Measurements from ENCODE around the gene USP46. TPM values are rescaled to one million over a fixed set of nuclear protein-coding genes. Genes with fewer than 3 reads are reported as not detected.
A peak's percentile ranks its signal among the peaks of the same experiment; 100 is the strongest.

USP46 gene
- total RNA-seq, 1 donor from 2014 or later, result 51.2 TPM

DNA sequence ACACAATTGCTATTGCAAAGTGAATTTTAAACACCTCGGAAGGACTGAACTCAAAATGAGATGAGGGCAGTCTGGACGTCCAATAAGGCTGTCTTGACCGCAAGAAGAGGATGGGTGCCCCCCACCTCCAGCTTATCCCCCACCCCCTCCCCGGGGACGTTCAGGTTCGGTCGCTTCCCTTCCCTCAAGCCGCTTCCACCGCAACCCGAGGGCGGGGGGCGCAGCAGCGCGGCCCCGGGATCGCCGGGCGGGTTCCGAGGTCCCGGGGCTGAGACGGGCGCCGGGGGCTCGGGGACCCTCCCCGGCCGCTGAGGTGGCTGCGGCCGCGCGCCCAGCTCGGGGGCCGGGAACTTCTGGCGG, 480 bp downstream of the USP46 start:
- FAIRE-seq, result no peak
- Histone ChIP-seq H3K79me2 (ENCODE audit: insufficient read depth, low read length) (peaks cover 51% of the 10 kb centered on the region), H3K27ac (ENCODE audit: low read depth, low read length) (peak overlapping the region; percentile 67), H3K27me3 (ENCODE audit: insufficient read depth, low read length) (no peaks in the 10 kb centered on the region), H3K9me3 (ENCODE audit: insufficient read depth, low read depth, low read length) (no peaks in the 10 kb centered on the region), H4K20me1 (ENCODE audit: insufficient read depth, low read length) (peaks cover 35% of the 10 kb centered on the region), H3K36me3 (ENCODE audit: insufficient read depth, low read length) (no peaks in the 10 kb centered on the region), H3K4me2 (ENCODE audit: low read length) (peak overlapping the region; percentile 95), H2AFZ (ENCODE audit: low read depth, low read length) (peak overlapping the region; percentile 88), H3K4me3 (ENCODE audit: insufficient read depth, low read depth, low read length) (peak overlapping the region; percentile 73), H3K9ac (ENCODE audit: low read length) (peak overlapping the region; percentile 92), H3K4me1 (ENCODE audit: insufficient read depth, low read length) (peaks cover 16% of the 10 kb centered on the region)
- DNase-seq (ENCODE audit: low read depth), result no peak
- H3K27me3 Mint-ChIP-seq (ENCODE audit: low read depth, unreplicated experiment), result no peaks in the 10 kb centered on the region
- peaks cover 22% of the 10 kb centered on the region for H3K4me1 Mint-ChIP-seq (ENCODE audit: low read depth, unreplicated experiment)
- H3K4me3 Mint-ChIP-seq (ENCODE audit: unreplicated experiment), result peak overlapping the region; percentile 88
- H3K27ac Mint-ChIP-seq (ENCODE audit: unreplicated experiment), result peak overlapping the region; percentile 70
- no peak for TF ChIP-seq EZH2 (IDR thresholded peaks at IDR 0.05; ENCODE audit: insufficient read depth, low read length)
- TF ChIP-seq, protein P1, sequence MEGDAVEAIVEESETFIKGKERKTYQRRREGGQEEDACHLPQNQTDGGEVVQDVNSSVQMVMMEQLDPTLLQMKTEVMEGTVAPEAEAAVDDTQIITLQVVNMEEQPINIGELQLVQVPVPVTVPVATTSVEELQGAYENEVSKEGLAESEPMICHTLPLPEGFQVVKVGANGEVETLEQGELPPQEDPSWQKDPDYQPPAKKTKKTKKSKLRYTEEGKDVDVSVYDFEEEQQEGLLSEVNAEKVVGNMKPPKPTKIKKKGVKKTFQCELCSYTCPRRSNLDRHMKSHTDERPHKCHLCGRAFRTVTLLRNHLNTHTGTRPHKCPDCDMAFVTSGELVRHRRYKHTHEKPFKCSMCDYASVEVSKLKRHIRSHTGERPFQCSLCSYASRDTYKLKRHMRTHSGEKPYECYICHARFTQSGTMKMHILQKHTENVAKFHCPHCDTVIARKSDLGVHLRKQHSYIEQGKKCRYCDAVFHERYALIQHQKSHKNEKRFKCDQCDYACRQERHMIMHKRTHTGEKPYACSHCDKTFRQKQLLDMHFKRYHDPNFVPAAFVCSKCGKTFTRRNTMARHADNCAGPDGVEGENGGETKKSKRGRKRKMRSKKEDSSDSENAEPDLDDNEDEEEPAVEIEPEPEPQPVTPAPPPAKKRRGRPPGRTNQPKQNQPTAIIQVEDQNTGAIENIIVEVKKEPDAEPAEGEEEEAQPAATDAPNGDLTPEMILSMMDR (IDR thresholded peaks at IDR 0.05; ENCODE audit: insufficient read depth, low read depth, low read length), result no peak
- peaks cover 3% of the 10 kb centered on the region for H3K36me3 Mint-ChIP-seq (ENCODE audit: low read depth, unreplicated experiment)
- H3K9me3 Mint-ChIP-seq (ENCODE audit: unreplicated experiment), result peaks cover 2% of the 10 kb centered on the region

DNA sequence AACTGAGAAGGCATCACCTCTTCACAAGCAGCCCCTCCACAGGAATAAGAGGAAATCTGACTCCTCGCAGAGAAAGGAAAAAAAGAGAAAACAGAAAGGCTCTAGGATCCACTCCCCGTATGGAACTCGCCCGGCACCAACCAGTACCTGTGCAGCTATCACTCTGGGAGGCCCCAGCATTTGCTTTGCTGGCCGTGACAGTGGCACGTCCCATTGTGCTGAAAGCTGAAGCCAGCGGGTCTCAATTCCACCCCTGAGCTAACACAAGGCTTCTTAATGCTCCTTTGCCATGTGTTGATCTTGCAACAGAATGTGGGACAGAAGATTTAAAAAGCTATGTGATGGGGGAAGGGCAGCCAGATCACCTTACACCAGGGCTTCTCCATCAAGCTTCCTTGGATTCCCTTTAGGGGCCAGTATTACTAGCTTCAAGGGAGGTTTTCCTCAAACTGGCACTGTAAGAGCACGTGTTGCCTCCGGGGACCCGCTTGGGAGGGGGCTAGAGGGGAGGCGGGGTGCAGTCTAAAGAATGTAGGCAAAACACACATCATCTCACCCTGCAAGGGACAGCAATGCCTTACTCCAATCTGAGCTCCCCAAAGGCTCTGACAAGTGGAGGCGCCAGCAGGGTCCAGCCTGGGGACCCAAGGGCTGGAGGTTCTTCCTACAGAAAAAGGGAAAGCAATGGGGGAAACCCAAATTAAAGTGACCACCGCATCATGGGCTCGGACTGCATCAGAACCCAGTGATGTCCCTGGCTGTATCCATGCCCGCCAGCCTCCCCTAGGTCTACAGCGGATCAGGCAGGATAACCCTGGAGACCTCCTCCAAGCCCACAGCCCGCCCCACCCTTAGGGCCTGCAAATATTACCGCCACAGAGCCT, 1.2 kb downstream of the USP46 start:
- peak overlapping the region; percentile 70 for H3K27ac Mint-ChIP-seq (ENCODE audit: unreplicated experiment)
- H3K9ac ChIP-seq (ENCODE audit: low read length), result peak overlapping the region; percentile 92
- H3K4me3 ChIP-seq (ENCODE audit: insufficient read depth, low read depth, low read length), result peak overlapping the region; percentile 73
- no peaks in the 10 kb centered on the region for H3K9me3 ChIP-seq (ENCODE audit: insufficient read depth, low read depth, low read length)
- peaks cover 2% of the 10 kb centered on the region for H3K9me3 Mint-ChIP-seq (ENCODE audit: unreplicated experiment)
- peaks cover 56% of the 10 kb centered on the region for H3K79me2 ChIP-seq (ENCODE audit: insufficient read depth, low read length)
- no peak for FAIRE-seq
- peaks cover 3% of the 10 kb centered on the region for H3K36me3 Mint-ChIP-seq (ENCODE audit: low read depth, unreplicated experiment)
- peak overlapping the region; percentile 95 for H3K4me2 ChIP-seq (ENCODE audit: low read length)
- DNase-seq (ENCODE audit: low read depth), result no peak
- TF ChIP-seq, protein P1 (IDR thresholded peaks at IDR 0.05; ENCODE audit: insufficient read depth, low read depth, low read length), result no peak
- TF ChIP-seq EZH2 (IDR thresholded peaks at IDR 0.05; ENCODE audit: insufficient read depth, low read length), result no peak
- H3K4me1 ChIP-seq (ENCODE audit: insufficient read depth, low read length), result peaks cover 16% of the 10 kb centered on the region
- H3K4me3 Mint-ChIP-seq (ENCODE audit: unreplicated experiment), result peak overlapping the region; percentile 88
- H3K4me1 Mint-ChIP-seq (ENCODE audit: low read depth, unreplicated experiment), result peaks cover 22% of the 10 kb centered on the region
- peaks cover 39% of the 10 kb centered on the region for H4K20me1 ChIP-seq (ENCODE audit: insufficient read depth, low read length)
- no peaks in the 10 kb centered on the region for H3K27me3 Mint-ChIP-seq (ENCODE audit: low read depth, unreplicated experiment)
- H3K36me3 ChIP-seq (ENCODE audit: insufficient read depth, low read length), result no peaks in the 10 kb centered on the region
- H3K27me3 ChIP-seq (ENCODE audit: insufficient read depth, low read length), result no peaks in the 10 kb centered on the region
- no peak overlapping the region for H3K27ac ChIP-seq (ENCODE audit: low read depth, low read length)
- H2AFZ ChIP-seq (ENCODE audit: low read depth, low read length), result peak overlapping the region; percentile 23

DNA sequence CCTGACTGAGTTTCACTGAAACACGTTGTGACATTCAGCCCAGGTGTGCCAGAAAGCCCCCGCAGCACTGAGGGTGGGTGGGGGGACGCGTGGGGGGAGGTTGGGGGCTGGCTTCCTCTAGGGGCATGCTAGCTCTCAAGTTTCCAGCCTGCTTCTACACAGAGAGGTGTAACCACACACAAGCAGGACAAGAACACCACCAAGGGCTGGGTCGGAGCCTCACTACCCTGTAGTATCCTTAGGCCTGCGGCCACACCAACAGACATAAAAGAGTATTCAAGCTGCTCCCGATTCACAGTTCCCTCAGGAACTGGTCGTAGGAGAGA, 1.8 kb downstream of the USP46 start:
- TF ChIP-seq, protein P1 (IDR thresholded peaks at IDR 0.05; ENCODE audit: insufficient read depth, low read depth, low read length), result no peak
- no peak for TF ChIP-seq EZH2 (IDR thresholded peaks at IDR 0.05; ENCODE audit: insufficient read depth, low read length)
- H2AFZ ChIP-seq (ENCODE audit: low read depth, low read length), result no peak overlapping the region
- H3K9ac ChIP-seq (ENCODE audit: low read length), result peak overlapping the region; percentile 92
- Mint-ChIP-seq H3K4me1 (ENCODE audit: low read depth, unreplicated experiment) (peaks cover 20% of the 10 kb centered on the region), H3K27me3 (ENCODE audit: low read depth, unreplicated experiment) (no peaks in the 10 kb centered on the region), H3K4me3 (ENCODE audit: unreplicated experiment) (peak overlapping the region; percentile 88), H3K9me3 (ENCODE audit: unreplicated experiment) (peaks cover 2% of the 10 kb centered on the region), H3K27ac (ENCODE audit: unreplicated experiment) (no peak overlapping the region), H3K36me3 (ENCODE audit: low read depth, unreplicated experiment) (peaks cover 3% of the 10 kb centered on the region)
- H3K79me2 ChIP-seq (ENCODE audit: insufficient read depth, low read length), result peaks cover 62% of the 10 kb centered on the region
- H3K27me3 ChIP-seq (ENCODE audit: insufficient read depth, low read length), result no peaks in the 10 kb centered on the region
- H4K20me1 ChIP-seq (ENCODE audit: insufficient read depth, low read length), result peaks cover 41% of the 10 kb centered on the region
- H3K4me2 ChIP-seq (ENCODE audit: low read length), result peak overlapping the region; percentile 95
- no peak for FAIRE-seq
- no peak for DNase-seq (ENCODE audit: low read depth)
- H3K4me3 ChIP-seq (ENCODE audit: insufficient read depth, low read depth, low read length), result no peak overlapping the region
- H3K9me3 ChIP-seq (ENCODE audit: insufficient read depth, low read depth, low read length), result no peaks in the 10 kb centered on the region
- H3K27ac ChIP-seq (ENCODE audit: low read depth, low read length), result no peak overlapping the region
- peaks cover 16% of the 10 kb centered on the region for H3K4me1 ChIP-seq (ENCODE audit: insufficient read depth, low read length)
- no peaks in the 10 kb centered on the region for H3K36me3 ChIP-seq (ENCODE audit: insufficient read depth, low read length)

All from astrocyte (in vitro differentiated cells and primary cell).